Measurements from ENCODE around the gene LHB.
A peak's percentile ranks its signal among the peaks of the same experiment; 100 is the strongest.

Gene LHB

GRCh38 chr19:48975947-48976847, 40.7 kb downstream of the LHB start:
- no peak for DNase-seq (ENCODE audit: low spot score)

GRCh38 chr19:48970923-48971395, 45.9 kb downstream of the LHB start:
- DNase-seq (ENCODE audit: low spot score): peak; percentile 77

GRCh38 chr19:48970139-48970766, 46.6 kb downstream of the LHB start:
- no peak for DNase-seq (ENCODE audit: low spot score)

- DNase-seq (ENCODE audit: low spot score): peak; percentile 72
Observed at GRCh38 chr19:48969276-48970138, 47.4 kb downstream of the LHB start.

- DNase-seq (ENCODE audit: low spot score): no peak
Observed at GRCh38 chr19:48968813-48969218, 48.1 kb downstream of the LHB start.

- no peak for DNase-seq (ENCODE audit: low spot score)
Observed at GRCh38 chr19:48968179-48968661, 48.7 kb downstream of the LHB start.

GRCh38 chr19:48967346-48968178, 49.3 kb downstream of the LHB start:
- DNase-seq (ENCODE audit: low spot score): no peak

- DNase-seq (ENCODE audit: low spot score): no peak
Observed at GRCh38 chr19:48966541-48967345, 50.1 kb downstream of the LHB start.

All from SW480 (cell line).